ENCODE measurements around the gene NUTM2G.
"Not testable (repeated sequence)": the region's sequence is repeated elsewhere in the genome, so short reads cannot be mapped to it uniquely, and the experiment has no call there.

The NUTM2G gene

GRCh38 chr9:96942181-96942580 lies 13.5 kb downstream of the NUTM2G start:
- not testable (repeated sequence) for DNase-seq

GRCh38 chr9:96949346-96949745 lies 20.7 kb downstream of the NUTM2G start:
- not testable (repeated sequence) for DNase-seq

- DNase-seq, result not testable (repeated sequence)
Observed at GRCh38 chr9:96950539-96950938, 21.9 kb downstream of the NUTM2G start.

GRCh38 chr9:96967591-96967990 lies 38.9 kb downstream of the NUTM2G start:
- not testable (repeated sequence) for DNase-seq

GRCh38 chr9:96972552-96972951 lies 43.9 kb downstream of the NUTM2G start:
- DNase-seq, result not testable (repeated sequence)

GRCh38 chr9:96974037-96974436 lies 45.4 kb downstream of the NUTM2G start:
- not testable (repeated sequence) for DNase-seq

- DNase-seq, result not testable (repeated sequence)
Observed at GRCh38 chr9:96983496-96984122, 55.0 kb downstream of the NUTM2G start.

- DNase-seq, result not testable (repeated sequence)
Observed at GRCh38 chr9:96984139-96984538, 55.5 kb downstream of the NUTM2G start.

- not testable (repeated sequence) for DNase-seq
Observed at GRCh38 chr9:96984887-96985286, 56.2 kb downstream of the NUTM2G start.

Measured in NCI-H1092 treated with DMSO at 0.1 percent for 48 hours (cell line).